NCI-H1436 treated with DMSO at 0.1 percent for 48 hours (cell line): ENCODE data around the gene RFC2.

ENCODE experiments used
- DNase-seq: peaks from one replicate; lab custom pipeline; 2025; lab: John Stamatoyannopoulos, UW

Gene RFC2

GRCh38 chr7:74190259-74190658 lies 63.9 kb downstream of the RFC2 start:
- DNase-seq: no peak

- no peak for DNase-seq
These were observed 66.1 kb downstream of the RFC2 start for GRCh38 chr7:74187915-74188675.

GRCh38 chr7:74185636-74186035 lies 68.6 kb downstream of the RFC2 start:
- no peak for DNase-seq

- no peak for DNase-seq
These were observed 69.2 kb downstream of the RFC2 start for GRCh38 chr7:74185016-74185415.

GRCh38 chr7:74183653-74184450 lies 70.3 kb downstream of the RFC2 start:
- no peak for DNase-seq

- no peak for DNase-seq
These were observed 71.1 kb downstream of the RFC2 start for GRCh38 chr7:74183142-74183541.

- no peak for DNase-seq
These were observed 71.6 kb downstream of the RFC2 start for GRCh38 chr7:74182453-74183090.

- no peak for DNase-seq
These were observed 72.4 kb downstream of the RFC2 start for GRCh38 chr7:74181821-74182220.
